ENCODE data around the gene PAPLN. TPM values are rescaled to one million over a fixed set of nuclear protein-coding genes. Genes with fewer than 3 reads are reported as not detected.

The PAPLN gene
- total RNA-seq, 1 donor from 2014 or later: 6.7 TPM

DNA sequence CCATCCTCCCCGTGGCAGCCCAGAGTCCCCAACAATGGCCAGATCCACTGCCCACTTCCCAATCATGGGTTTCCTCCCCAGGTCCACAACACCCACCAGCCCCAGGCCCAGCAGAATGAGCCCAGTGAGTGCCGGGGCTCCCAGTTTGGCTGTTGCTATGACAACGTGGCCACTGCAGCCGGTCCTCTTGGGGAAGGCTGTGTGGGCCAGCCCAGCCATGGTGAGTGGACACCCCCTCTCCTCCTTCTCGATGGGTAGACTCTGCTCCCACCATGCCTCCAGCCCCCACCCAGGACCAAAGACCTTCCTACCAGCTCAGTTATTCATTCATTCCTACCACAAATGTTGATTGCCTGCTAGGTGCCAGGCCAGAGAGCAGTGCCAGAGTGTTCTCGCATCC lies 23.8 kb downstream of the PAPLN start:
- DNase-seq (ENCODE audit: low spot score): no peak

DNA sequence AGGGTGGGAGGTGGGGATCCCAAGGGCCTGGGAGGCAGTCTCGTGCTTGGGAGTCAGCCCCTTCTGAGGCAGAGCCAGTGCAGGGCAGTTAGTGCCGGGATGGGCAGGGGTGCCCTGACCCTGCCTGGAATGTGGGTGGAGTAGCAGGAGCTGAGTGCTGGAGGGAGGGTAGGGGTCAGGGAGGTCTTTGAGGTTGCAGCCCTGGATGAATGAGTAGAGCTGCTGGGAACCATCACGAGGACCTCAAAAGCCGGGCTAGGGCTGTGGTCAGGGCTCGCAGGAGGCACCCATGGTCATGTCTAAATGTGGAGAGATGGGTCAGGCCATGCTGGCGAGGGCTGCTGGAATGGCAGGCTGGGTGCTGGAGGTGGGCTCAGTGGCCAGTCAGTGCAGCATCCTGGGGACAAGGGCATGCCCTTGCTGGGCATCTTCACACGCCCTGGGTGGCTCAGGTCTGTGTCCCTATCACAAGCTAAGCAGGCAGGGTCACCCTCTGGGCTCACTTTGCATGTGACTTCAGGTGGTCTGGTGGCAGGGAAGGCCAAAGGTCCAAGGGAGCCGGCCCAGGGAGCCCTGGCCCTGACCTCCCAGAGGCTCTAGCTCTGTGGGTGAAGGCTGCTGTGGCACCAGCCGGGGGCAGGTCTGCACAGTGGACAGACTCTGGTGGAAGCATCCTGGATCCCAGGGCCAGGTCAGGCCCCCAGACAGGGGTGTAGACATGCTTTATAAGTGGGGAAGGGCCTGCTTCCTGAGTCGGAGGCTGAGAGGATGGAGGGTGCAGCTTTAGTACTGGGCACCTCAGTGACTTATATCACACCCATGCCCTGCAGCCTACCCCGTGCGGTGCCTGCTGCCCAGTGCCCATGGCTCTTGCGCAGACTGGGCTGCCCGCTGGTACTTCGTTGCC lies 24.5 kb downstream of the PAPLN start:
- no peak for DNase-seq (ENCODE audit: low spot score)

DNA sequence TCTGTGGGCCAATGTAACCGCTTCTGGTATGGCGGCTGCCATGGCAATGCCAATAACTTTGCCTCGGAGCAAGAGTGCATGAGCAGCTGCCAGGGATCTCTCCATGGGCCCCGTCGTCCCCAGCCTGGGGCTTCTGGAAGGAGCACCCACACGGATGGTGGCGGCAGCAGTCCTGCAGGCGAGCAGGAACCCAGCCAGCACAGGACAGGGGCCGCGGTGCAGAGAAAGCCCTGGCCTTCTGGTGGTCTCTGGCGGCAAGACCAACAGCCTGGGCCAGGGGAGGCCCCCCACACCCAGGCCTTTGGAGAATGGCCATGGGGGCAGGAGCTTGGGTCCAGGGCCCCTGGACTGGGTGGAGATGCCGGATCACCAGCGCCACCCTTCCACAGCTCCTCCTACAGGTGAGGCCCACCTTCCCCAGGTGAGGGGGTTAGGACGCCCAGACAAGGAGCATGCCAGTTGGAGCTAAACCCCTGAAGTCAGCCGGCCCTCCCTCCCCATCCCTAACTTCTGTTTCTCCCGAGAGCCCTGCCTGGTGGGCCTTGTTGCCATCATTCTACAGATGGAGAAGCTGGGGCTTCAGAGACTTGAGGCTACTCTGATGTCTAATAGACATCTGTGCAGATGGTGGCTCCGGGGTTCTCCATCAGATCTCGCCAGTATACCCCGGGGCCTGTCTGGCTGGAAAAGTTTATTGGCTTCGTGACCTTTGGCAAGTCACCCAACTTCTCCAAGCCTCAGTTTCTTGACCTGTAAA lies 25.3 kb downstream of the PAPLN start:
- no peak for DNase-seq (ENCODE audit: low spot score)

DNA sequence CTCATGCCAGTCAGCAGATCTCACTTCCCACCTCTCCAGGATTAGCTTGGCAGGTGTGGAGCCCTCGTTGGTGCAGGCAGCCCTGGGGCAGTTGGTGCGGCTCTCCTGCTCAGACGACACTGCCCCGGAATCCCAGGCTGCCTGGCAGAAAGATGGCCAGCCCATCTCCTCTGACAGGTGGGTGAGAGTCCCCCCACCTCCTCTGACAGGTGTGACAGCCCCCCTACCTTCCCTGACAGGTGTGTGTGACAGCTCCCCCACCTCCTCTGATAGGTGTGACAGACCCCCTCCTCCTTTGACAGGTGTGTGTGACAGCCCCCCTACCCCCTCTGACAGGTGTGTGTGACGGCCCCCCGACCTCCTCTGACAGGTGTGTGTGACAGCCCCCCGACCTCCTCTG lies 26.3 kb downstream of the PAPLN start:
- DNase-seq (ENCODE audit: low spot score): no peak

DNA sequence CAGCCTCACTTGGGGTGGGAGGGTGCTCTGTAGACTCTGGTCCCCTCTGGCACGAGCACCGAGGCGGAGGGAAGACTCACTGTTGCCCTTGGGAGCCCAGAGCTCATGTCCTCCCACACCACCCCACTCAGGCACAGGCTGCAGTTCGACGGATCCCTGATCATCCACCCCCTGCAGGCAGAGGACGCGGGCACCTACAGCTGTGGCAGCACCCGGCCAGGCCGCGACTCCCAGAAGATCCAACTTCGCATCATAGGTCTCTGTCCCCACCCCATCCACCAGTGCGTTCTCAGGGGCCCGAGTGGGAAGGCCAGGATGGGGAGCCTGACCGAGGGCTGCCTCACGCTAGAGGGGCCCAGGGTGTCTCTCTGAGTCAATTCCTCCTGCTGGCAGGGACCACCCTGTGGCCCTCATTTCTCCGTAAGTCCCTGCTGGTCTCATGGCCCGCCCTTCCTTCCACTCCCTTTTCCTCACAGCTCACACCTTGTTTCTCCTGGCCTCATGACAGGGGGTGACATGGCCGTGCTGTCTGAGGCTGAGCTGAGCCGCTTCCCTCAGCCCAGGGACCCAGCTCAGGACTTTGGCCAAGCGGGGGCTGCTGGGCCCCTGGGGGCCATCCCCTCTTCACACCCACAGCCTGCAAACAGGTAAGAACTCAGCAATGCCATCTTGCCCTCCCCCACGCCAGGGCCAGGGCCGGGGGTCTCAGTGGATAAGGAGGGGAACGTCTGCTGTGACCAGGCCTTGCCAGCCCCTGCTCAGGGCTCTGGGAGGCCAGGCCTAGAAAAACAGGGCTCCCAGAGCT lies 27.0 kb downstream of the PAPLN start:
- DNase-seq (ENCODE audit: low spot score): no peak

DNA sequence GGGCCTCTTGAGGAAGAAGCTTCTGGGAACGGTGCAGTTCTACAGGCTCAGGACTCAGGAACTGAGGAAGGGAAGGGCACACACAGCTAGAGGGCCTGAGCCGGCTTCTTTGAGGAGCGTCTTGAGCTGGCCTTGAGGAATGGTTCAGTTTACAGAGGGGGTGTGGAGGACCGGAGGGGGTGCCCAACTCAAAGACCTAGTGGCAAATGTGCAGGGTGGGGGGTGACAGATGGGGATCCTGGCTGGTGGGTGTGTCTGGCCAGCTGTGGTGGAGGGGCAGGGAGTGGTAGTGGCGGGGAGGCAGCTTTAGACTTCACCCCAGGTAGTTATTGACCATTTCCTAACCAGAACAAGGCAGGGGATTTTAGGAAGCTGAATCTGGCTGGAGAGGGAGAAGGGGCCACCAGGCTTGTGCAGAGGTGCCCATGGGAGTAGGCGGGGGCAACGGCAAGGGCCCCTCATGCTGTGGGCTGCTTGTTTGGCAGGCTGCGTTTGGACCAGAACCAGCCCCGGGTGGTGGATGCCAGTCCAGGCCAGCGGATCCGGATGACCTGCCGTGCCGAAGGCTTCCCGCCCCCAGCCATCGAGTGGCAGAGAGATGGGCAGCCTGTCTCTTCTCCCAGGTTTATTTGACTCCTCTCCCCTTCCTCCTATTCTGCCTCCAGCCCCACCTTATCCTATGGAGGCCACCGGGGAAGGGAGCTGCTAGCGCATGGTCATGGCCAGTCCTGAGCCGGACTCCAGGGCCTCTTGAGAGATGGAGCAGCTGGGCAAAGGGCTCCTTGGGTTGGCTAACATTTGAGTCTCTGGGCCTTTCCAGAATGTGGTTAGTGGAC lies 27.8 kb downstream of the PAPLN start:
- no peak for DNase-seq (ENCODE audit: low spot score)

DNA sequence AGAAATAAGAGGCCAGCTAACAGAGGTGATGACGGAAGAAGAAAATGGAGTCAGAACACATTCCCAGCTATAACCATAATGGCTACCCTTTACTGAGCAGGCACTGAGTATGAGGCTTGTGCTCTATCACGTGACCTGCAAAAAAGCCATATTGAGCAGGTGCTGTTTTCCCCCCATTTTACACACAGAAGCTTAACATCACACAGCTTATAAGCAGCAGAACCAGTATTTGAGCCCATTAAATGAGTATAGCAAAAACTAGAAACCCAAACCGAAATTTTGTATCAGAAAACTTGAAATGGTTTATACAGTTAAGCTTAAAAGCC lies 28.4 kb downstream of the PAPLN start:
- no peak for DNase-seq (ENCODE audit: low spot score)

DNA sequence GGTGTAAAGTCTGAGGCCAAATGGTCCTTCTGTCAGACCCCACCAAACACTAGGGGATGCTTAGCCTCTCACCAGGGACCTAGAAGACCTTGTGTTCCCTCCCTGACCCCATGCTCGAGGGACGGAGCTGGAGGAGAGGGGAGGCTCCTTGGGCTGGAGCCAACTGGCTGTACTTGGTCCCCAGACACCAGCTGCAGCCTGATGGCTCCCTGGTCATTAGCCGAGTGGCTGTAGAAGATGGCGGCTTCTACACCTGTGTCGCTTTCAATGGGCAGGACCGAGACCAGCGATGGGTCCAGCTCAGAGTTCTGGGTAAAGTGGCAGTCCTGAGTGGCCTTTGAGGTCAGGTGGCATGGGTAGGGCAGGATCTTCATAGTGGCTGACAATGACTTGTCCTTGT lies 29.0 kb downstream of the PAPLN start:
- DNase-seq (ENCODE audit: low spot score): no peak

DNA sequence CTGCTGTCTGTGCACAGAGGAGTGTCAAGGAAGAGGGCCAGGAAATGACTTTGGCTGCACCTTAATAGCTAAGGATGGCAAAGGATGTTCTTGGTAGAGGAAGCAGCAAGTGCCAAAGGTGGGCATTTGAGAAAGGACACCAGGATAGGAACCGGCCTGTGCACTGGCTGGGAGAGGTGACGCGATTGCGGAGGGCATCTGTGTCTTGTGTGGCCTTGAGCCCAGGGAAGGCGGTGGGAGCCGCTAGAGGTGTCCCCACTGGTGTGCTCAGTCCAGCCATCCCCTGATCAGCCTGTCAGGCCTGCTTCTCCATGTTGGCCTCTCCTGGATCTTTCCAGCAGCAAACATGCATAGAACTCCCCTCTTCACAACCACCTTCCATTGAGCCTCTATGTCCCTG lies 30.2 kb downstream of the PAPLN start:
- DNase-seq (ENCODE audit: low spot score): no peak

DNA sequence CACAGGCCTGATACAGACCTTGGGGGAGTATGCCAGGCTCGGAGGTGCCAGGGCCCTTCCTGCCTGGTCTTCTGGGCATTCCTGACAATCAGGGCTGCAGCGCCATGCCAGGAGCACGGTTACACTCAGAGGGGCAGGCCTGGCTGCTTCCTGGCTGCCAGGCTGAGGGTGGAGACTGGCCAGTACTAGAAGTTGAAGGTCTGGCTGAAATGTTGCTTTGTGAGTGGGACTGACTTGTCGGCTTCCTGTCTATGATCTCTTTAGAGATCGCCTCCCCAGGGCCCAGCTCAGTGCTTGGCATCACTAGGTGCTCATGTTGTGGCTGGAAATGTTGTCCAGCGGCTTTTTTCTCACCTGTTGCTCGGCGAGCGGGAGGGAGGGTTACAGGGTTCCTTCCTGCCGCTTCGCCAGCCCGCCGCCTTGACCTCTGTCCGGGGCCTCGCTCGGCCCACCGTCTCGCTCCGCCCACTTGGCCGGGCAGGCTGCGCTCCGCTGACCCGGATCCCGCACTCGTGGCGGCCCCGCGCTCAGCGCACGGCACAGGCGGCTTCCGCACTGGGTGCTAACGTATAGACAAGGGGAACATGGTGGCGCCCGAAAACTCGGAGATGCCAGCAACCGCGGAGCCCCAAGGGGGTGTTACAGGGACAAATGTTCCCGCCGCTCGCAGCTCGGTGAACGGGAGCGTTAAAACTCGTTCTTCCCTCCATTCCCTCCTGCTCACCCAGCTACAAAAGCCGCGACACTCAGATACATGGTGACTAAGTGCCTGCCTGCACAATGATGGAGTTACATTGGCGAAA lies 32.6 kb downstream of the PAPLN start:
- no peak for DNase-seq (ENCODE audit: low spot score)

DNA sequence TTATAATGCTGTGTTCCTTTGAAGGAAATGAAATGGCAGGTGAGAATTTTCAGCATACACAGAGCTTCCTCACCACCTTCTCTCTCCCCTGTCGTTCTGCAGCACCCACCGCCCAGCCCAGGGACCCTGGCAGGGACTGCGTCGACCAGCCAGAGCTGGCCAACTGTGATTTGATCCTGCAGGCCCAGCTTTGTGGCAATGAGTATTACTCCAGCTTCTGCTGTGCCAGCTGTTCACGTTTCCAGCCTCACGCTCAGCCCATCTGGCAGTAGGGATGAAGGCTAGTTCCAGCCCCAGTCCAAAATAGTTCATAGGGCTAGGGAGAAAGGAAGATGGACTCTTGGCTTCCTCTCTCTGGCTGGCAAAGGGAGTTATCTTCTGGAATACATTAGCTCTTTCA lies 35.1 kb downstream of the PAPLN start:
- DNase-seq (ENCODE audit: low spot score): no peak

DNA sequence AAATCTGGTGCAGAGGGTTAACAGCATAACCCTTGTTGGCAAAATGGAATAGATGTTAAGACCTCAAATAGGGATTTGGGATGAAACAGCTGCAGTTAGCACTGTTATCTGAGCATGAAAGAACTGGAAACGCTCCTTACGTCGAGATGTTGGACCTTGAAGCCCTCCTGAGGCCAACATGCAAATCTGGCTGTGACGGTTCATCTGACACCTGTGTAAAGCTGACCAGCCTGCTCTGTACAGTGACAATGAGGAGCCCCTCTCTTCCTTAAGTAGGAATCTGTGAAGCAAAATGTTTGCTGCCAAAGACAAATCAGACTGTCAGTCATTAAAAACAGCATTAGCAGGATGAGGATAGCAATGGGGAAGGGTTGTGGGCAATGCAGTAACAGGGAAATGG lies 36.5 kb downstream of the PAPLN start:
- DNase-seq (ENCODE audit: low spot score): no peak

DNA sequence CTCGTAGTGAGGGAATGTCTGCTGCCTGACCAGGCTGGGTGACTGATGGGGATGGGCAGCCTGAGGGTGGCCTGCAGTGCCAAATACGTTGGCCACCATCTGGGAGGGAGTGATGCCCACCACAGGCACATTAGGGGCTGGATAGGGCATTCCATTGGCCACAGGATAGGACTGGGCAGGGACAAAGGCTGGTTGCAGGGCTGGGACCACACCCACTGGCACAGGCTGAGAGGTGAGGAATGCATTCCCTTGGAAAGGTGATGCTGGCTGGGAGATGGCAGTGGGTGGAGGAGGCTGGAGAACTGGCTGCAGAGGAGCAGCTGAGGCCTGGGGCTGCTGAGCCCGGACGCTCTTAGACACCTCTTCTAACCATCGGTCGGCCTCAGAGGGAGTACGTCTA lies 39.5 kb downstream of the PAPLN start:
- no peak for DNase-seq (ENCODE audit: low spot score)

DNA sequence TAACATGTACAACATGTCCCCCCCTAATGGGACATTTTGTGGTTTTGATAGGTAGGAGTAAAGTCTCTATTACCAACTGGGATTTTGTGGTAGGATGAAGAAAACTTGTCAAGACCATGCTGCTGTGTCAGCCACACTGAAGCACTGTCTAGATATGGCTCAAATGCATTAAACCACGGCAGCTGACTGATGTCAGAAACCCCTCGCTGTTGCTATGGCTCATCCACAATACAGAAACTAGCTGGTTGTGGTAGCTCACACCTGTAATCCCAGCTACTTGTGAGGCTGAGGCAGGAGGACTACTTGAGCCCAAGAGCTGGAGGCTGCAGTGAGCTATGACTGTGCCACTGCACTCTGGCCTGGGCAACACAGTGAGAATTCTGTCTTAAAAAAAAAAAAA lies 40.1 kb downstream of the PAPLN start:
- no peak for DNase-seq (ENCODE audit: low spot score)

DNA sequence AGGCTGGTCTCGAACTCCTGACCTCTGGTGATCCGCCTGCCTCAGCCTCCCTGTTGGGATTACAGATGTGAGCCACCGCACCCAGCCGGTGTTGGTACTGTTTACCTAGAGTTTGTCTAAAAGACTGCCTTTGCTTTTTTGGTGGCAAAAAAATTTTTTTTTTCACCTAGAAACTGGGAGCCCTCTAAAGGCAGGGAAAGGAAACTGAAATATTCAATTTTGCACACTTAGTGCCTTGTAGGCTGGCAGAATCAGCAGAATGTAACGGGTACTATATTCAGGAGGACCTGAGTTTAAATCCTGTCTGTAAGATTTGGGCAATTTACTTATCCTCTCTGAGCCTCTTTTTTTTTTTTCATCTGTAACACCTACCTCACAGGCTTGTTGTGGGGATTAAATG lies 43.6 kb downstream of the PAPLN start:
- DNase-seq (ENCODE audit: low spot score): no peak

DNA sequence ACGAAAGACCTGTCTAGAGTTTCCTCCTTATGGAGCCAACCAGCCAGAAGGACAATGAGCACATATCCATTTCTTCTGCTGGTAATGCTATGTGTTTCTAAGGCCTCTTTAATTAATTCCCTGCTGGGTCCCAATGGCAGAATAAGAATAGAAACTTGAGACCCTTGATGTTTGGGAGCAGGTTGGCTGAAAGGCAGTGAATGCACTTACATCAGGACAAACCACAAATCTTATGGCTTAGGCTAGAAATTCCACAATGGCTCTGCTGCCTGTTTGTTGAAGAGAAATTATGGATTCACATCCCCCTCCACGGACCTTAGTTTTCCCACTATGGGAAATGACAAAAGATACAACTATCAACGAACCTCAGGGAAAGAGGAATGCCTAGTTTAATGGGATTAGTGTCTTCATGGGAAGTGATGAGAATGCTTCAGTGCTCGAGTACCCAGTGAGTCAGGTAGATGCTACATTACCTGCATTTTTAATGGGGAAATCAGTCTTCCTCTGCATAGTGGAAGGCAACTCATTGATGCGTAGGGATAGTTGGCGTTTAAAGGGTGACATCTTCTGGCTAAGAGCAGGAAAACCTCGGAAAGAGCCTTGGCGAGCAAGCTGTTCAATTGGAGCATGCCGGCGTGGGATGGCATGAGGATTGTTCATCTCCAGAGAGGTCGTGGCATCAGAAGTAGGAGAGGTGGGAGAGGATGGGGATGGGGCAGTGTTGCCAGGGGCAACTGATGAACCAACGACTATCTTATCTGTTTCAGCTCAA lies 46.5 kb downstream of the PAPLN start:
- DNase-seq (ENCODE audit: low spot score): no peak

DNA sequence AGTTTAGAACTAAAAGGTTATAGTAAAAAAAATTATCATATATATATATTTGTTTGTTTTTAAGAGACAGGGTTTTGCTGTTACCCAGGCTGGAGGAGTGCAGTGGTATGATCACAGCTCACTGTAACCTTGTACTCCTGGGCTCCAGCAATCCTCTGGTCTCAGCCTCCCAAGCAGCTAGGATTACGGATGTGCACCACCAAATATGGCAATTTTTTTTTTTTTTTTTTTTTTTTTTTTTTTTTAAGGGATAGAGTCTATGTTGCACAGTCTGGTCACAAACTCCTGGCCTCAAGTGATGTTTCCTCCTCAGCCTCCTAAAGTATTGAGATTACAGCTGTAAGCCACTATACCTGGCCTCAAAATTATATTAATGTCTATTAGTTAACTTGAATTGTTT lies 48.7 kb downstream of the PAPLN start:
- no peak for DNase-seq (ENCODE audit: low spot score)

DNA sequence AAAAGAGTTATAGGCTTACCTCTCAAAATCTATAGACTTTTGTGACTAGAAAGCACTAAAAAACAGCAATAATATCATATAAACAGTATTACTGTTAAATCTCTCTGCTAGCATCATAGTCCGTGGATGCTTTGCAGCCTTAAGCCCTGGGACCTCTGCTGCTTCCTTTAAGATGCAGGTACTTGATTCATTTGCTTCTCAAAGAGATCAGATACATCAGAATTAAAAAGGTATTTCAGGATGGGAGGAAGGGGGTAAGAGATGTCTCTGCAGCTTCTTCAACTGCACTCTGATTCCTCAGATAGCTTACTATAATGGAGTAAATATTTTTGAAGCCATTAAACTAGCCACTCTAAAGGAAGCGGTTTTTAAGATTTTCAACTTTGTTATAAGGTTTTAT lies 49.3 kb downstream of the PAPLN start:
- DNase-seq (ENCODE audit: low spot score): no peak

DNA sequence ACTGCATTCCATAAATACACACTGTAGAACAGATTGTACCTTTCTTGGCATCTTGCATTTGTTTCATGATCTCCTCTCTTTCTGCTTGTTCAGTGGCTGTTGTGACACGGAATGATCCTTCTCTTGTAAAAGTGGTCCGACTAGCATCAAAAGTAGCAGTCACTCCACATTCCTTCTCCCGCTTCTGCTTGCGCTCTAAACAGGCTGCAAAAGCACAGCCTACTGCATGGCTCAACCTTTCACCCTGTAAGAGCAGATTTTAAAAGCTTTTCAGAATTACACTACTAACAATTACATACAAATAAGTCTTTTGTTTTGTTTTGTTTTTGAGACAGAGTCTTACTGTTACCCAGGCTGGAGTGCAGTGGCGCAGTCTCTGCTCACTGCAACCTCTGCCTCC lies 49.8 kb downstream of the PAPLN start:
- DNase-seq (ENCODE audit: low spot score): no peak

DNA sequence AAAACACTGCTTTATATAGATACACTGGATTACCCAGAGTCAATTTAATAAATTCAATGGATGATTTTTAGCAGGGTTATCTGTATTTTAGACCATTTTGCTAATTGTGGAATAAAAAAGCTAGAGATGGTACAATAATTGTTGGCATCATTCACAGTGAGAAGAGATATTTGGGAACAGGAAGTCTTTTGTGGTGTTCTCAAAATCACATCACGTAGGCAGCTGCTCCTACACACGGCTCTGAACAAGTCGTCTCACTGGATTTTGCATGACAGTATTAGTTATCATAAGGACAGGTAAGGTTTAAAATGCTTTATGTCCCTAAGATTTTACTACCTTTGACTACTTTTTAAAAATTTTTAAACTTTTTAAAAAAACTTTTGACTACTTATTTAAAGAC lies 52.0 kb downstream of the PAPLN start:
- no peak for DNase-seq (ENCODE audit: low spot score)
